Effector CD8-positive, alpha-beta T cell (primary cell): Measurements from ENCODE around the gene DDI1.

ENCODE experiments used
- DNase-seq: peaks from one replicate; lab custom pipeline; 2025; lab: John Stamatoyannopoulos, UW

Gene DDI1

DNA sequence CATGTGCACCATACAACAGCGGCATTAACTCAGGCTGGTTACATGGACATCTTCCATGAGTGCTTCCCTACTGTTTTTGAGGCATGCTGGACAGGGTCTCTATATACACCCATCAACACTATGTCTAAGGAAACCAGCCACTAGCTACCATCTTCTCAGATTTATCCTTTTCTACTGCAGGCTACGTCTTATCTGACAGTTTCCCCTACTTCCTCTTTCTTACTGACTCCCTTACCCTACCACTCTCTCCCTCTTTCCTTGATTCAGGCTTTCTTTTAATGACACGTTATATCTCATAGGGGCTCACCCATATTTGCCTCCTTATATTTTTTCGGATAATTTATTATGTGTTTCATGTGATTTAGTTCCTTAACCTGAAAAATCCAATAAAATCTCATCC is 41.8 kb downstream of the DDI1 start:
- no peak for DNase-seq

DNA sequence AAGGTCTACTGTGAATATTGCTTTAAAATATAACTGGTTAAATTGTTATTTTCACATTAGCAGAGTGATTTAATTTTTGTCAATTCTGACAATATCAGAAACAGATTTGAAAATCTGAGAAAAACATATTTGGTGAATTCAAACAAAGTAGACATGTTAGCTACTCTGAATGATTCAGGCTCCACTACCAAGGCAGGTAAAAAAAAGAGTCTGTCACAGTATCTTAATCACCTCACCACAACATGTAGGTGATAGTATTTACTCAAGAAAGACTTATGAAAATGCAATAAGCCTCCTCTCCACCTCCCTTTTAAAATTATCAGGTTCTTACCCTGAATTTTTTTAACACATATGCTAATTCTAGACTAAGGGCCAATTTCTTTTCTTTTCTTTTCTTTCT is 42.6 kb downstream of the DDI1 start:
- no peak for DNase-seq

DNA sequence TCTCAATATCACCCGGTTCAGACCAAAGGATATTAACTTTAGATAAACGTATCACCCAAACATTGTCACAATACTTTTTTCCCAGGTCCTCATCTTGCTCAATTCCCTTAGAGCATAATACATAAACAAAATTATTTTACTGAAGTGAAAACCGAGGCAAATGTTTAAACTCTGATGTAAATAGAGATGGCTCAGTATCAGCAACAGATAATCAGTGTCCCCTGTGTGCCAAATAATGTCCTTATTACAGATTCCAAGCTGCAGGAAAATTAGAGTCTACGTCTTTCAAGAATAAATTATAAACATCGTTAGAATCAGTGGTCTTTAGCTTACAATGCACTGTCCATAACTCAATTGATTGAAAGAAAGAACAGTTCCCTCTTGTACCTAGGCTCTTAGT is 50.2 kb downstream of the DDI1 start:
- no peak for DNase-seq
